AG09309 (cell line): ENCODE results near the gene KCNK13.

ENCODE experiments used
- DNase-seq: peaks from one replicate; pipeline ENCODE4 v3.0.0-alpha.2; 2010; ENCODE audit warnings: low read depth
- H3K4me3 ChIP-seq: 2 replicates; pipeline ENCODE4 v1.5.1; 2011; ENCODE audit warnings: mild to moderate bottlenecking, low read depth, low read length, moderate library complexity; ENCODE audit not compliant: control insufficient read depth
- TF ChIP-seq, protein P1 (sequence below): IDR thresholded peaks from 2 replicates; pipeline ENCODE4 v1.5.1; 2011; ENCODE audit warnings: mild to moderate bottlenecking, low read depth, low read length, inconsistent platforms; ENCODE audit not compliant: insufficient read depth, control insufficient read depth; ENCODE audit errors: missing control alignments

The KCNK13 gene

DNA sequence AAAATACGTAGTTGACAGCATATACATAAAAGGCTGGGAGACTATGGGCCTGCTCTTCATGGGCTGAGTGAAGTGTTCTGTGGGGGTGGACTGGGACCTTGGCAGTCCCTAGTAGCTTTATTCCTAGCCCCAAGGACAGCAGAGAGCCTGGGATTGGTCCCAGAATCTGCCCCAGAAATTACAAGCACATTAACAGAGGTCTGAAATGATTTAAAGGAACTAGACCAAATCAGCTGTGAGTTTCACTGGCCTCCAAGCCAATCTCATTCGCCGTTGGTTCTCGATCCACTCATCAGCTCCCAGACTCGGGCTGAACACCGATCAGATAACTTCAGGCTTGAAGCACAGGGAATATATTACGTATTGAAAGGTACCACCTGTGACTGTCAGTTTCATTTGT lies 117.6 kb downstream of the KCNK13 start:
- DNase-seq = no peak
- H3K4me3 ChIP-seq = no peak overlapping the region
- TF ChIP-seq, protein P1, sequence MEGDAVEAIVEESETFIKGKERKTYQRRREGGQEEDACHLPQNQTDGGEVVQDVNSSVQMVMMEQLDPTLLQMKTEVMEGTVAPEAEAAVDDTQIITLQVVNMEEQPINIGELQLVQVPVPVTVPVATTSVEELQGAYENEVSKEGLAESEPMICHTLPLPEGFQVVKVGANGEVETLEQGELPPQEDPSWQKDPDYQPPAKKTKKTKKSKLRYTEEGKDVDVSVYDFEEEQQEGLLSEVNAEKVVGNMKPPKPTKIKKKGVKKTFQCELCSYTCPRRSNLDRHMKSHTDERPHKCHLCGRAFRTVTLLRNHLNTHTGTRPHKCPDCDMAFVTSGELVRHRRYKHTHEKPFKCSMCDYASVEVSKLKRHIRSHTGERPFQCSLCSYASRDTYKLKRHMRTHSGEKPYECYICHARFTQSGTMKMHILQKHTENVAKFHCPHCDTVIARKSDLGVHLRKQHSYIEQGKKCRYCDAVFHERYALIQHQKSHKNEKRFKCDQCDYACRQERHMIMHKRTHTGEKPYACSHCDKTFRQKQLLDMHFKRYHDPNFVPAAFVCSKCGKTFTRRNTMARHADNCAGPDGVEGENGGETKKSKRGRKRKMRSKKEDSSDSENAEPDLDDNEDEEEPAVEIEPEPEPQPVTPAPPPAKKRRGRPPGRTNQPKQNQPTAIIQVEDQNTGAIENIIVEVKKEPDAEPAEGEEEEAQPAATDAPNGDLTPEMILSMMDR = no peak

DNA sequence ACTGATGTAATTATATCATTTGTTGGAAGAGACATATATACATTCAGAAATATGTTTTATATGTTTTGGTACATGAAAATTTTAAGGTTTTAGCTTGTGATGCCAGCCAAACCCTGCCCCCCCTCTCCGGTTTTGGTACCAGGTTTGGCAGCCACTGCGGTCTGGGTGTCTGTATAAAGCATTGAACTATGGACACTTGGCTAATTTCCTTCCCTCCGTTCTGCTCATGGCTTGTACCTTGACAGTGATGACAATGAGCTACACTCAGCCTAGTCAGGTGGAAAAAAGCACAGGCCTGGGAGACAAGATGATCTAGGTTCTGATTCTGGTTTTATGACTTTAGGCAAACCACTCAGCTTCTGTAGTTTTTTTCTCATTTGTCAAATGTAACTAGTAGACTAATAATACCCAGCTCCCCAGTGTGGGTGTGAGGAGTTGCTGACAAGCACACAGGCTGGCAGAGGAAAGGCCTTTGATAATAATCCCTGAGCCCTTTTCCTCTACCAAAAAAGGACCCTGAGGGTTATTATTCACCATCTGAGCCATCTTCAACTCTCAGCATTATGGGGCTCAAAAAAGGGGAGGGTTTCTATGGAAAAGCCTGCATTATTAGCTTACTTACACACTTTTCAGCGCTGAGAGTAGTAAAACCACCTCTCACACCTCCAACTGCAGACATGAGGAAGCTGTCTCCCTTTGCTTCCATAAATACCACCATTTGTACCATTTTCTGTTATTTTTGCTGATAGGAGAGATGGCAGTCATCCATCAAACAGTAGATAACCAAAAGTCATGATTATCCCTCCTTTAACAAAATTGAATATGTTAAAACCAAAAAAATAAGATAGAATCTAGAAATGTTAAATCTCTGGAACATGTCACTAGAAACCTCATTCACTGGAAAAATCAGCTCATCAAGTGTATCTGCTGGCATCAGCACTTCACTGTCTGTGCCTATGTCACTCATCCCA lies 118.3 kb downstream of the KCNK13 start:
- DNase-seq = no peak
- no peak overlapping the region for H3K4me3 ChIP-seq
- TF ChIP-seq, protein P1 = no peak

GRCh38 chr14:90184094-90184493 lies 122.3 kb downstream of the KCNK13 start:
- no peak overlapping the region for H3K4me3 ChIP-seq
- TF ChIP-seq, protein P1 = no peak
- no peak for DNase-seq

DNA sequence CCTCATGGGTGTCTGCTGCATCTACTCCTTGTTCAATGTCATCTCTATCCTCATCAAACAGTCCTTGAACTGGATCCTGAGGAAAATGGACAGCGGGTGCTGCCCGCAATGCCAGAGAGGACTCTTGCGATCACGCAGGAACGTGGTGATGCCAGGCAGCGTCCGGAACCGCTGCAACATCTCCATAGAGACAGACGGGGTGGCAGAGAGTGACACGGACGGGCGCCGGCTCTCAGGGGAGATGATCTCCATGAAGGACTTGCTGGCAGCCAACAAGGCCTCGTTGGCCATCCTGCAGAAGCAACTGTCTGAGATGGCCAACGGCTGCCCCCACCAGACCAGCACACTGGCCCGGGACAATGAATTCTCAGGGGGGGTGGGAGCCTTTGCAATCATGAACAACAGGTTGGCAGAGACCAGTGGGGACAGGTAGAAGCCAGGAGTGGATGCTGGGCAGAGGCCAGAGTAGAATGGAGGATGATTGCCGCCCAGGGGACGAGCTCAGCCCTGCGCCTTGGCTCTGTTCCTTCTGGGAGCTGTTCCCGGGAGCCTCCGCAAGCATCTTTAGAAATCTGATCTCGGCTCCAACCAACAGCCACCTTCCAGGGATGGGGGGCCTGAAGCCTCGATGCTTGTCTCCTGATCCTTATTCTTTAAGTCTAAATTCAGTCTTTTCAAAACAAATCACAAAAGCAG lies 122.9 kb downstream of the KCNK13 start:
- TF ChIP-seq, protein P1 = no peak
- H3K4me3 ChIP-seq = no peak overlapping the region
- no peak for DNase-seq

GRCh38 chr14:90188588-90188987 lies 126.8 kb downstream of the KCNK13 start:
- H3K4me3 ChIP-seq = no peak overlapping the region
- TF ChIP-seq, protein P1 = no peak
- no peak for DNase-seq

GRCh38 chr14:90191154-90191553 lies 129.4 kb downstream of the KCNK13 start:
- H3K4me3 ChIP-seq = no peak overlapping the region
- TF ChIP-seq, protein P1 = no peak
- no peak for DNase-seq
